HG02610 (cell line): ENCODE measurements around the gene TMEM184C.
A peak's percentile ranks its signal among the peaks of the same experiment; 100 is the strongest.

Experiments used
- ATAC-seq: cut with Tn5 transposase; IDR thresholded peaks from one replicate; pipeline ENCODE4 v1.9.1; 2021; ENCODE audit warnings: mild to moderate bottlenecking, moderate library complexity; ENCODE audit not compliant: unreplicated experiment

TMEM184C gene

DNA sequence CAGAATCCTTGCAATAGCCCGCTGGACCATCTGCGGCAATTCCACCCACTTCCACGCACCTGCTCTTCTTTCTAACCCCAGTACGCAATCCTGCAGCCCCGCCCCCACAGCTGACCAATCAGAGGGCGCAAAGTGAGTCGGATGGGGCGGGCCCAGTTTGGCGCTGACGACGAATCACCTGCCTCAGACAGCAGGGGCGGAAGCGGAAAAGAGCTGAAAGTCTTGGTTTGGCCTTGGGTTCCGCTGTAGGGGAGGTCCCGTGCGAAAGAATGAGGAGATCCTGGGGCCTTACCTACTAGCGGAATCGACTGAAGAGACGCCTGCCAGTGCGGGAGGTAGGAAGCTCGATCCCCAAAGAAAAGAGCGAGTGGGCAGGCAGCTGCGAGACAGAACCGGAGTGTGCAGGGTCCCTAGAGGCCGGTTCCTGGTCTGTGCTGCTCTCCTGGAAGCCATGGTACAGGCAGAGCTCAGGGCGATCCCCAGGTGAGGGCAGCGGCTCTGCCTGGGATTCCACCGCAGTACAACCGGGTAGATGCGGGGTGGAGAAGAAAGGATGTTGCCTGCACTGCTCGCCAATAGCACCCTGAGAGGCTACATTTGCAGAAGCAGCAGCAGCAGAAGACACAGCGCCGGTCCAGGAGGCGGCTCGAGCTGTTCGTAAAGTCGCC is at the start of gene TMEM184C:
Gene TMEM184C, plus strand, starts transcription at position 225 of the 668 bp plus-strand sequence. CDS start 560 bp downstream, outside the sequence.
- ATAC-seq, result peak; percentile 100

DNA sequence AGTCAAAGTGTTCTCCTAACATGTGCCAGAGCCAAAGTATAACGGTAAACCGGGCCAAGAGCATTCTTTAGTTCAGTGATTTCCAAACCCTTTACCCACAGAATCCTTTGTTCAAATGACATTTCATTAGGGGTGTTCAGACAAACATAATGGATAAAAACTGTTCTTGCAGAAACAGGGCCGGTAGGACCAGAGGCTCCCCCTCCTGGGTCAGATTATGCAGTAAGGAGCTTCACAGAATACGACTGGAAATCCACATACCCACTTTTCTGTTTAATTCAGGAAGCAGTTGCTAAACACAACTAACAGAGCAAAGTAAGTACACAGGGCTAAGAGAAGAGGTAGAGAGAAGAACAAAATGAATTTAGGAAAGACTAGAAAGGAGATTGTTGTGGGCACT is 46.6 kb upstream of the TMEM184C start:
- no peak for ATAC-seq

DNA sequence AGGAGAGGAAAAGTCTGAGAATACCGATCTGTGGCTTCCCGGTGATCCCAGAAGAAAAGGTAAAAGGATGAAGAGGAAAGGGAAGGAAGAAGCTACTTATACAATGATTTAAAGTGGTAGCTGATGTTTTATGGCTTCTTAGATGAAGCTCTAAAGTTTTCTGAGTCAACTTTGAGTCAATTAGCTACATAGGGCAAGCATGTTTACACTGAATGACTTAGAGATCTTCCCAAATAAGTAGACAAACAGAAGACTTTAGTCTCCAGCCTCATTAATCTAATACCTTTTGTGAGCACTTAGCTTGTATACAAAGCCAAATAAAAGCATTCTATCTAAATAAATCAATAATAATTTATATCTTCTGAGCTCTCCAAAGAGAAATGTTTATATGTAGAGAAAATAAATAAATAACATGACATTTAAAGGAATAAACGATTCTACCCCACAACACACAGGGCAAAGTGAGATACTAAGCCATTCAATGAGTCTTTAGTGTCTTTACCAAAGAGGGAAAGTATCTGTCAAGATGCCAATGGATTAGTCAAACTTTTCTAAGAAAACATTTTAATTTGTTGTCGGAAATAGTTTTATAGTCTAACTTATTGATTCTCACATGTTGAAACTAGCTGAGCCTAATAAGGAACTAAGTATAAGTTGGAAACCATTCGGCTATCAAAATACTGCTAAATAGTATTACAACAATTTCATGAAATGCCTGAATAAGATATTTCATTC is 46.0 kb upstream of the TMEM184C start:
- no peak for ATAC-seq

DNA sequence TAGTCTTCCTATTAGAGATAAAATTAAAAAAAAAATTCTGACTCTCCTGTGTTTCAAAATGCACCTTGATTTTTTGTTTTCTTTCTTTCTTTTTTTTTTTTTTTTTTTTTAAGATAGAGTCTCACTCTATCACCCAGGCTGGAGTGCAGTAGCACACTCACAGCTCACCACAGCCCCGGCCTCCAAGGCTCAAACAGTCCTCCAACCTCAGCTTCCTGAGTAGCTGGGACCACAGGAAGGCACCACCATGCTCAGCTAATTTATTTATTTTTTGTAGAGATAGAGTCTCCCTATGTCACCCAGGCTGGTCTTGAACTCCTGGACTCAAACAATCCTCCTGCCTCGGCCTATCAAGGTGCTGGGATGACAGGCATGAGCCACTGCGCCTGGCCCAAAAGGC is 41.1 kb upstream of the TMEM184C start:
- ATAC-seq, result no peak

DNA sequence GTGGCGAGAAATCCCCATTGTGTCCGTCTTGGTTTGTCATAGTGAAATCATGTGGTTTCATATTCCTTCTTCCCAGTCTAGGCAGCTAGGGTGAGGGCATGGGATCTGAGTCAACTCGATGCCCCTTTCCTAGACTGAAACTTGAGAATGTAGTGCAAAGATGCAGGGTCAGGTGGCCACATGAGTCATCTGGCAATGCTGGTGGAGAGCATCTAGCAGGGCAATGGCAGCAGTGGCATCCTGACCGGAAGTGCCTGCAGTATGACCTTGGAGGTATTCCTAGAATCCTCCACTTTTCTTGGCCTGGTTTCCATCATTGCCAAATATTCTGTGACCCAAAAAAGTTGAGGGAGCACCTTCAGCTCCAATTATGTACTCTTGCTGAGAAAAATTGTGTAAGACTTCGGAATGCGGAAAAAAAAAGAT is 39.1 kb upstream of the TMEM184C start:
- ATAC-seq, result no peak

DNA sequence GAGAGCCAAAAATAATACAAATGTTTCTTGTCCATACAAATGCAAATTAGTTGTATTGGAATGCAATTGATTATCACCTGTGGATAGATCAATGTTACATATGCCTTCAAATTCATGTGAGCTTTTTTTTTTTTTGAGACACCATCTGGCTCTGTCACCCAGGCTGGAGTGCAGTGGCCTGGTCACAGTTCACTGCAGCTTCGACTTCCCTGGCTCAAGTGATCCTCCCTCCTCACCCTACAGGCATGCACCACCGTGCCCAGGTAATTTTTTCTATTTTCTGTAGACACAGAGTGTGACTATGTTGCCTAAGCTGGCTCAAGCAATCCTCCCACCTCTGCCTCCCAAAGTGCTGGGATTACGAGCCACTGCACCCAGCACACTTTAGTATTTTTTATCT is 38.6 kb upstream of the TMEM184C start:
- no peak for ATAC-seq

DNA sequence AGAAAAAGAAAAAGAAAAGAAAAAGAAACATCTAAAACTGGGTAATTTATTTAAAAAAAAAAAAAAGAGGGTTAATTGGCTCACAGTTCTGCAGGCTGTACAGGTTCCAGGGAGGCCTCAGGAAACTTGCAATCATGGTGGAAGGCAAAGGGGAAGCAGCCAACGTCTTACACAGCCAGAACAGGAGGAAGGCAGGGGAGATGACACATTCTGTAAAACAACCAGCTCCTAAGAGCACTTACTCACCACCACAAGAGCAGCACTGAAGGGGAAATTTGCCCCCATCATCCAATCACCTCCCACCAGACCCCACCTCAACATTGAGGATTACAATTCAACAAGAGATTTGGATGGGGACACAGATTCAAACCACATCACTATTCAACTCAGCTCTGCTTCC is 36.8 kb upstream of the TMEM184C start:
- ATAC-seq, result no peak

DNA sequence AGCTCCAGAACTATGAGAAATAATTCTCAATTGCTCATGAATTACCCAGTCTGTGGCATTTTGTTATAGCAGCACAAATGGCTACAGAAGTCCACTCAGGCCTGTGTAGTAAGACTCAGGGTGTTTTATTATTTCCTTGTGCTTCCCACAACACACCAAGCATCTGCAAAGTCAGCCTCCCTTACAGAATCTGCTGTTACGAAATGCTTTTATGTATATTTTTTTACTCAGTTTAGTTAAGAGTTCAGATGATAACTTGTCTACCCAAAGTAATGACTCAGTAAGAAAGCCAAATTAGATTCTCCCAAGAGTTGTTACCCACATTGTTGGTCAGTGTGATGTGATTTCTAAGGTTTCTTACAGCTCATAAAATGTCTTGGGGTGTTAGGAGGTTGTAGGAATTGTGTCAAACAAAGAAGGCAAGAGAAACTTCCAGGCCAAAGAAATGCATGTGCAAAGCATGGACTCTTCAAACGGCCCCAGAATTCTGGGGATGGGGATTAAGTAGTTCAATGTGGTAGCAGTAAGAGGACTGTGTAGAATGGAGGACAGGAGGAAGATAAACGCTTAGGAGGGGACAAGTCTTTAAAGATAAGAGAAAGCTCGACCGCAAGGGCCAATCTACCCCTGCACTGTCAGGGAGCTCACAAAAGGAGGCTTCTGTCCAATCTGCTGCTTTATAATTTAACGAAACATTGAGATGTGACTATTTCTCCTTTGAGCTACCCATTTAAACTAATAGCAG is 35.4 kb upstream of the TMEM184C start:
- ATAC-seq, result no peak

DNA sequence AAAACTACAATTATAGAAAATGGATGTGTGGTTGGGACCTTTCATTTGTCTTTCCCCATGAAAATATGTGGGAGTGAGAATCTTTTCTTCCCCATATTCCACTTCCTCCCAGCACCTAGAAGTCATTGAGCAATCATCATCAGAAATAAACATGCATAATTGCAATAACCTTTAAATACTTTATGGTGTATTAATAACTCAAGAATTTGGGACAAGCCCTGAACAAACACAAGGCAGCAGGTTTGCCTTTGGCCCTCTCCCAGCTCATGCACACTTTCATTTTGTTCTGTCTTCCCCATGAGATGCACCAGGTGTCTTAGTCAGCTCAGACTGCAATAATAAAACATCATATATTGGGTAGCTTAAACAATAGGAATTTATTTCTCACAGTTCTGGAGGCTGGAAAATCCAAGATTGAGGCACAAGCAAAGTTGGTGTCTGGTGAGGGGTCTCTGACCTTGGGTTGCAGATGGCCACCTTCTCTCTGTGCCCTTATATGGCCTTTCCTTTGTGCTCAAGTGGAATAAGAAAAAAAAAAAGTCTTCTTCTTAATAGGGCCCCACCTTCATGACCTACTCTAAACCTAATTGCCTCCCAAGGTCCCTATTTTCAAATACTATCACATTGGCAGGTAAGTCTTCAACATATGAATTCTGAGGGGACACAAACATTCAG is 34.7 kb upstream of the TMEM184C start:
- no peak for ATAC-seq

DNA sequence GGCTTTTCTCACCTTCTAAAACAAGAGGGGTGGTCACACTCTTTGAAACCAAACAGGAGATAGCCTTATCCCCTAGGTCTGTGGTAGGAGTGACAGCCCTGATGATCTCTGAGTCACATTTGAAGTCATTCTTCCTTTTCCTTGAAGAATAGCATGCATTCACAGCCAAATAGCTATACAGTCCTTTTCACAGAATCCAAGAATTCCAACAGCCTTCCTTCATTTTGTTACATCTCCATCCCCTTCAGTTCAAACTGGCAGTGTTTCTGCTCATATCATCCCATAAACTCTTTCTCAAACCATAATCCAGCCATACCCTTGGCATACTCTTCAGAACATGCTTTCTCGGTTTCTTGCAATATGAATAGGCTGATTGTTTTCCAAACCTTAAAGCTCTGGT is 33.3 kb upstream of the TMEM184C start:
- ATAC-seq, result no peak

DNA sequence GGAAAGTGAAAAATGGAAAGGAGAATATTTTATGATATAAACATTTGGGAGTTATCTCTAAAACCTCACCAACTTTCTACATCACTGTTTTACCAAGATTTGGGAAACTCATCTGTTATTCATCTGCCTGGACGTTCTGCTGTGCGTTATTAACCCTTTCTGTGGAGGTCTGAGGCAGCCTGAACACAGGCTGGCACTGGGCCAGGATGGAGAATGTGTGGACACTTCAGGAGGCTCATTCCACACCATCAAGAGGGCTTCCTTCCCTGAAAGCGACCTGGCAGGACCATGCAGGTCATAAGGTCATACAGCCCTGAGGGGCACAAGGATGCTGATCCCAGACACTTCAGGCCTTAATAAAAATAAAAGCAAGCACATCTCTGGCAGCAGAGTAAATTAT is 31.2 kb upstream of the TMEM184C start:
- ATAC-seq, result no peak

DNA sequence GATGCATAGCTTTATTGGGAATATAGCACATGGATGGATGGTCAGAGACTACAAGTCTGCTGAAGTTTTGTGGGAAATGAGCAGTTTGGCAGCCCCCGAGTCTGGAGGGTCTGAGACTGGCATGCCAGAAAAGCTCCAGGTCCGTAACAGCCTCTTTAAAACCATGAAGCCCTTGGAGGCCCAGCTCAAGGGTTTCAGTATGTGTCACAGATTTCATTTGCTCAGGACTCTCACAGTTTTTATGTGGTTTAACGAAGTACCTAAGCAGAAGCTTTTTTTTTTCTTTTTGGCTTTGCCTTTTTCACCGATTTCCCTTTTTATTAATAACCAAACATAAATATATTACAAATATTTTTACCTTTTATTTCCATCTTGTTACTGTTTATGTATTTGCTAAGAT is 30.6 kb upstream of the TMEM184C start:
- peak; percentile 77 for ATAC-seq

DNA sequence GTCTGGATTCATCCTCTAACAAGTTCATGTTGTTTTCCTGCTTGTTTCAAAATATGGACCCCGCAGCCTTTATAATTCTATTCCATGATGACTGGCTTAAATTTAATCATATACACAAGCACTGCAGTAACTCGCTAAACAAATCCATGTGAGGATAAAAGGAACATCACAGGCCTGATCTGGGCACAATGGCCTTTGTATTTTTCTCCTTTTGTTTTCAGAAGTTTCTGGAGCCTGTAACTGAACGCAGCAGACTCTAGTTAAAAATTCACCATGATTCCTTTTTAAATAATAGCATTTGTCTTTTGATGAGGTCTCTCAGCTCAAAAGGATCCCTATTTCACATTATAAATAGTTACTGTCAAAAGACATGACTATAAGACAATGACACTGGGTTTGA is 30.2 kb upstream of the TMEM184C start:
- no peak for ATAC-seq

DNA sequence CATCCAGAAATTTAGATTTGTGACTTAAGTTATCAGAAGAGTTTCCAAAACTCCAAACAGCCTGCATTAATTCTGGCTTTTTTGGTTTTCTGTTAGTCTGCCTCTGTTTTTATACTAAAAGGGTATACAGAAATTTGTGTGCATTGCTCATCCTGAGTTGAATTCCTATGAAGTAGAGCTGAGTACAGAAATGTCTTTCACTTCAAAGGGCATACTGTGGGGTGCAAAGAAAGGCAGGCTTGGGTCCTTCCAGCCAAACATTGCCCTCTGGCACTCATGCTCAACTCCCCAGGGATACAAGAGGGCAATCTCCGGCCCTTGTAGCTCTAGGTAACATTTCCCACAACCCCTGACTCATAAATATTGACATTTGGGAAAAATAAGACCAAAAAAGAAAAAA is 27.6 kb upstream of the TMEM184C start:
- no peak for ATAC-seq

DNA sequence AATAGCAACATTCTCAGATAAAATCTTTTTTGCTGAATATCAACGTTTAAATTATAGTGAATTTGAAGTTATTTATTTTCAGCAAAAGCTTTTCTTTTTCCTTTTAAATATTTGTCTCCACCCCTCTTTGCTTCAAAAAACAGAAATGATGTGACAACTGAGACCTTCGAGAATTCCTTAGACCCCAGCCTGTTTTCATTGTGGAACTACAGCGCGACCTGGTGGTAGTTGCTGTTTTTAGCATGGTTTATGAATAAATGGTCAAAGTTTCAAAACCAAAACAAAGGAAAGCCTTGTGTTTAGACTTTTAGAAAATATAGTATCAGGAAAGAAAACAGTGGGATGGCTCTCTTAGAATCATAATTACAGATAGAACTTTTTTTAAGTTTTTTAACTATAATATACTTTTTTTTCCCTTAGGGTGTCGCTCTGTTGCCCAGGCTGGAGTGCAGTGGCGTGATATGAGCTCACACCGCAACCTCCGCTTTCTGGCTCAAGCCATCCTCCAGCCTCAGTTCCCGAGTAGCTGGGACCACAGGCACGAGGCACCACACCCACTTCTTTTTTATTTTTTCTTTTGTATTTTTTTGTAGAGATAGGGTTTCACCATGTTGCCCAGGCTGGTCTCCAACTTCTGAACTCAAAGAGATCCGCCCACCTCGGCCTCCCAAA is 26.8 kb upstream of the TMEM184C start:
- ATAC-seq, result peak; percentile 51

DNA sequence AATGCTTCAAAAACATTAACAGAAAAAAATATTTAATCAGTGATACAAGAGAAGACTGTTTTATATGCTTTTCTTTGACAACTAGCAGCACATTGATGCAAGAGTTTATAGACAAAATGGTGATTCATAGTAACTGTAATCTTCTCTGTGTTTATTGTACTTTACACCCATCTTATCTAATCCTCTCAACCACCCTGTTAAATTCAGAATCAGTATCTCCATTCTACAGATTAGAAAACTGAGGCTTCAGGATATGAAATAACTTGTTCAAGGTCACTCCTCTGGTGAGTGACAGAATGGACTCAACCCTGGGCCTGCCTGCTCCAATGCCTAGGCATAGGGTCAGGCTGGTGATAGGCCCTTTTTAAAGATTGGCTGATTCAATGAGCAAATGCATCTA is 26.1 kb upstream of the TMEM184C start:
- ATAC-seq, result no peak

DNA sequence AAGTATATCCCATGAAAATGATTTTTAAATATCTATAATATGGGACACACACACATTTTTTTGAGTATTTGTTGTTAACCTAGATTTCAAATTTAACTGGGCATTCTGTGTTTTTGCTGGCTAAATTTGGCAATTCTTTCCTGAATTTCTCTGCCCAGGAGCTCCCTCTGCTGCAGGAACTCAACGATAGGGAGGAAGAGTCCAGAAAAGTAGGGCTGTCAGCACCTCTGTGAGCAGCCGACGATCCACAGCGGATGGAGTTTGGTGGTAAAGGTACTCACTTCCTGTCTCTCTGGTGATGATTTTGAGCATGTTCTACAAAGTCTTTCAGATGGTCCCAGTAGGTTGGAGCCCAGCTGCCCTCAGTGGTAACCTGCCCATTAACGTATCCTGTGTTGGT is 23.1 kb upstream of the TMEM184C start:
- no peak for ATAC-seq

DNA sequence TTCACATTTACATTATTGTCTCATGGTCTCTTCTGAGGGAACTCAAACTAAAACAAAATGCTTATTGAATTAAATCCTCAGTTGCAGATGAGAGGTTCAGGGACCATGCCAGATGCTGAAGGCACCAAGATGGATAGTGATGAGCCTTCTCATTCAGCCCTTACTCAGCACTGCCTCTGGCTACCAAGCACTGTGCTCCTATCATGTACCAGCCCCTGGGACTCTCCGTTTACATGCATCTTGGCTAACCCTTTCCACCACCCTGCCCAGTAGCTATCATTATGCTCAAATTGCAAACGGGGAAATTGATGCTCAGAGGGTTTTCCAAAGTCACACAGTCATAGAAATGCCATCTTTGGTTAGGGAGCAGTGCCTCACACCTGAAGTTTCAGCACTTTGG is 22.6 kb upstream of the TMEM184C start:
- ATAC-seq, result no peak

DNA sequence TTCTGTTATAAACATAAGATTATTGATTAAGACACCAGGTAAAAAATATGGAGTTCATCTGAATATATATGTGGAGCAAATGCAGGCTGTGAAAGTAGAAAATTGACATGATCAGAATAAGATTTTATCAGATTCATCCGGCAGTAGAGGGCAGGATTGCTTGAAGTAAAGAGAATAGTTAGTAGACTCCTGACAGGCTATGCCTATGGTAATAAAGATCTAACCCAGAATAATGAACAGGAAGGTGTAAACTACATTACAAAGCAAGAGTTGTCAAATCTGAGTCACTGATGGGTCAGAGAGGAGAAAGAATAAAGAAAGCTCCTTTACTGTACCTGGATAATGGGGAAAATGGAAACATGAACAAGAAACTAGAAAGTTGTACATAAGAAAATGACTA is 20.8 kb upstream of the TMEM184C start:
- no peak for ATAC-seq

DNA sequence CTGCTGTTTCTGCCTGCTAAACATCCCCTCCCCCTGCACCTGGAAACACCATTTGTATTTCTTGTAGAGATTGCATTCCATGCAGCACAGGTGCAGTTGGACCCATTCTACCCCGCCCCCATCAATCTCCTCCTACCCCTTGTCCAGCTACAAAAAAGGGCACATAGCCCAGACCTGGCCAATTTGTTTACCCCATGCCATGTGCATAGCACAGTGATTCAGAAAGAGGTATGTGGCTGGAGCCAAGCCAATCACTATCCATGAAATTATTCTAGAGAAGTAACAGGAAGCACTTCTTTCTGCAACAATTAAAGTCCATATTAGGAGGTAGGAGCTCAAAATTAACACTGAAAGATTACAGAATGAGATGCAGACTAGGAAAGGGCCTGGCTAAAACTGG is 20.2 kb upstream of the TMEM184C start:
- ATAC-seq, result no peak

DNA sequence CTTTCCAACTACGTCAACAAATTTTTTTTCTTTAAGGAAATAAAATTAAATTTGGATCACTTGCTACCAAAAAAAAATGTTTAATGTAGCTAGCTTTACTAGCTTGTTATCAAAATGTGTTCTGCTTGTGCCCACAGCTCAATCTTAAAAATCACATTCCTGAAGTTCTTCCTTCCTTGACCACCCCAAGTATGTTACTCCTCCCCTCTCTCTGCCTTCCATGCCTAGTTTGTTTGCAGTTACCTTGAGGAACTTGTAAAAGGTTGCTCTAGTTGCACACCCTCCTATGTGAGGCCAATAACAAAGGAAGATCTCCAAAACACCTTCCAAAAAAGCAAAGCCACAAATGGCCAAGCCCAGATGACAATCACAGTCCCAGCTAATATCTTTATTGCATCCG is 19.6 kb upstream of the TMEM184C start:
- ATAC-seq, result no peak
